SK-N-SH (cell line): ENCODE data around the gene ABHD17C. TPM values are rescaled to one million over a fixed set of nuclear protein-coding genes. Genes with fewer than 3 reads are reported as not detected.

Experiments used
- CTCF ChIA-PET: fragments of 300-600, 350-600 bp; formaldehyde crosslinking; extraction: SDS; loops from one replicate; lab custom pipeline; 2021; lab: Yijun Ruan, JAX
- POLR2A ChIA-PET: fragments of 350-600 bp; sonication (Branson Sonifier 250); formaldehyde crosslinking; extraction: SDS; loops from one replicate; lab custom pipeline; 2020; ENCODE audit warnings: antibody characterized with exemption, inconsistent platforms; lab: Yijun Ruan, JAX
- DNase-seq: peaks from one replicate; pipeline ENCODE4 v3.0.0; 2012
- H2AFZ ChIP-seq: fragments of 200-600 bp; sonication (generic); 2 replicates; pipeline ENCODE4 v1.8.1; 2016; ENCODE audit warnings: antibody characterized with exemption, mild to moderate bottlenecking, low read depth
- H3F3A ChIP-seq: fragments of 200-600 bp; sonication (generic); replicated peaks from 2 replicates; pipeline ENCODE3; 2016; ENCODE audit warnings: antibody characterized with exemption, mild to moderate bottlenecking; ENCODE audit not compliant: insufficient read depth
- H3K27ac ChIP-seq, 2 experiments: fragments of 200-500 bp in 1 of 2; fragments of 200-600 bp in 1 of 2; sonication (Bioruptor generic) in 1 of 2; sonication (generic), shearing (Covaris generic) in 1 of 2; 2 replicates each; pipeline versions ENCODE4 v1.5.1 to v1.6.1; 2014 to 2016; ENCODE audit warnings: low read depth in 2 of 2, inconsistent platforms in 1 of 2, low read length in 1 of 2, mild to moderate bottlenecking in 1 of 2, mixed read lengths in 1 of 2
- H3K27me3 ChIP-seq: fragments of 200-600 bp; sonication (generic), shearing (Covaris generic); 2 replicates; pipeline ENCODE4 v1.6.1; 2016; ENCODE audit warnings: mixed run types; ENCODE audit not compliant: insufficient read depth
- H3K36me3 ChIP-seq, 2 experiments: fragments of 200-500 bp in 1 of 2; fragments of 200-600 bp in 1 of 2; sonication (Bioruptor generic) in 1 of 2; sonication (generic) in 1 of 2; replicated peaks in 1 of 2; 2 replicates each; pipeline versions ENCODE3 to v1.5.1; 2014 to 2016; ENCODE audit warnings: low read length in 1 of 2, mild to moderate bottlenecking in 1 of 2; ENCODE audit not compliant: insufficient read depth in 2 of 2, control insufficient read depth in 1 of 2
- H3K4me1 ChIP-seq, 2 experiments: fragments of 200-500 bp in 1 of 2; fragments of 200-600 bp in 1 of 2; sonication (Bioruptor generic) in 1 of 2; sonication (generic), shearing (Covaris generic) in 1 of 2; 2 replicates each; pipeline versions ENCODE4 v1.5.1 to v1.6.1; 2014 to 2016; ENCODE audit warnings: low read depth in 1 of 2, low read length in 1 of 2, mixed run types in 1 of 2; ENCODE audit not compliant: insufficient read depth in 2 of 2, control insufficient read depth in 1 of 2
- H3K4me2 ChIP-seq: fragments of 200-600 bp; sonication (generic), shearing (Covaris generic); 2 replicates; pipeline ENCODE4 v1.6.1; 2017; ENCODE audit warnings: mixed run types
- H3K4me3 ChIP-seq, 2 experiments: fragments of 200-500 bp in 1 of 2; fragments of 200-600 bp in 1 of 2; sonication (Bioruptor generic) in 1 of 2; sonication (generic), shearing (Covaris generic) in 1 of 2; 2 replicates each; pipeline versions ENCODE4 v1.5.1 to v1.8.1; 2014 to 2016; ENCODE audit warnings: low read depth in 2 of 2, inconsistent platforms in 1 of 2, low read length in 1 of 2, mild to moderate bottlenecking in 1 of 2, mixed read lengths in 1 of 2, moderate library complexity in 1 of 2
- H3K79me2 ChIP-seq: fragments of 200-600 bp; sonication (generic); 2 replicates; pipeline ENCODE4 v1.8.1; 2017; ENCODE audit warnings: mild to moderate bottlenecking; ENCODE audit not compliant: insufficient read depth
- H3K9ac ChIP-seq: fragments of 200-600 bp; sonication (generic); 2 replicates; pipeline ENCODE4 v1.6.1; 2017; ENCODE audit warnings: mixed run types
- H3K9me2 ChIP-seq: fragments of 200-600 bp; sonication (generic); 2 replicates; pipeline ENCODE4 v1.6.1; 2017; ENCODE audit warnings: mixed run types
- H3K9me3 ChIP-seq: fragments of 200-600 bp; sonication (generic); 2 replicates; pipeline ENCODE4 v1.6.1; 2017; ENCODE audit warnings: mixed run types, mild to moderate bottlenecking, moderate library complexity
- H4K20me1 ChIP-seq: fragments of 200-600 bp; sonication (generic); 2 replicates; pipeline ENCODE4 v1.6.1; 2017; ENCODE audit warnings: mild to moderate bottlenecking, mixed run types; ENCODE audit not compliant: insufficient read depth
- ELF1 ChIP-seq: IDR thresholded peaks from 2 replicates; pipeline ENCODE4 v1.4.0; 2012
- FOSL2 ChIP-seq: IDR thresholded peaks from 2 replicates; pipeline ENCODE4 v1.4.0; 2012; ENCODE audit warnings: low read depth, mild to moderate bottlenecking, moderate library complexity, borderline replicate concordance
- FOXM1 ChIP-seq: IDR thresholded peaks from 2 replicates; pipeline ENCODE4 v1.4.0; 2012; ENCODE audit warnings: low read depth, mild to moderate bottlenecking
- GABPA ChIP-seq: IDR thresholded peaks from 2 replicates; pipeline ENCODE4 v1.4.0; 2012; ENCODE audit warnings: low read depth, mild to moderate bottlenecking
- GATA2 ChIP-seq: sonication (generic); formaldehyde crosslinking; IDR thresholded peaks from 2 replicates; pipeline ENCODE4 v1.5.0; 2020; ENCODE audit warnings: mild to moderate bottlenecking, missing genetic modification reagents
- JUND ChIP-seq: IDR thresholded peaks from 2 replicates; pipeline ENCODE4 v1.4.0; 2012
- MEF2A ChIP-seq: IDR thresholded peaks from 2 replicates; pipeline ENCODE4 v1.4.0; 2012; ENCODE audit warnings: low read depth, borderline replicate concordance
- NFIC ChIP-seq: IDR thresholded peaks from 2 replicates; pipeline ENCODE4 v1.4.0; 2012; ENCODE audit warnings: borderline replicate concordance
- NRF1 ChIP-seq: IDR thresholded peaks from 2 replicates; pipeline ENCODE4 v1.6.1; 2012; ENCODE audit warnings: low read depth, mild to moderate bottlenecking, low read length
- RCOR1 ChIP-seq: fragments of 150-350 bp; IDR thresholded peaks from 2 replicates; pipeline ENCODE4 v1.6.1; 2017; ENCODE audit warnings: antibody characterized with exemption, low read length
- RFX5 ChIP-seq: IDR thresholded peaks from 2 replicates; pipeline ENCODE4 v1.6.1; 2012; ENCODE audit warnings: mild to moderate bottlenecking, improper control_type of control experiment, low read length
- SIN3A ChIP-seq: IDR thresholded peaks from 2 replicates; pipeline ENCODE4 v1.6.1; 2012; ENCODE audit warnings: low read depth, mild to moderate bottlenecking, low read length, moderate library complexity, borderline replicate concordance
- TAF1 ChIP-seq: IDR thresholded peaks from 2 replicates; pipeline ENCODE4 v1.6.1; 2012; ENCODE audit warnings: low read depth, mild to moderate bottlenecking, low read length, moderate library complexity, borderline replicate concordance
- TCF12 ChIP-seq: IDR thresholded peaks from 2 replicates; pipeline ENCODE4 v1.4.0; 2012
- ZBTB33 ChIP-seq: IDR thresholded peaks from 2 replicates; pipeline ENCODE4 v1.4.0; 2012; ENCODE audit warnings: low read depth, borderline replicate concordance
- WGBS: methylation state at CpG from one replicate; pipeline ENCODE4 v1.1.6; 2017; ENCODE audit warnings: low lambda C conversion rate; 5-methylcytosine and 5-hydroxymethylcytosine counted together
- polyA plus RNA-seq, 3 experiments: library from polyadenylated mRNA; depleted of rRNA; stranded (reverse); fragments of >200 nt; gene quantifications; 2 replicates each; pipeline ENCODE4 v1.2.3, GENCODE V29; 2012
- TF ChIP-seq, protein P1 (sequence below): fragments of 200-600 bp; sonication (generic); IDR thresholded peaks from 2 replicates; pipeline ENCODE4 v1.6.1; 2017; ENCODE audit warnings: antibody characterized with exemption, mild to moderate bottlenecking, moderate library complexity
- TF ChIP-seq, protein P2 (sequence below): IDR thresholded peaks from 2 replicates; pipeline ENCODE4 v1.4.0; 2012; ENCODE audit warnings: low read depth
- TF ChIP-seq, protein P3 (sequence below): IDR thresholded peaks from 2 replicates; pipeline ENCODE4; 2012
- TF ChIP-seq, protein P4 (sequence below): IDR thresholded peaks from 2 replicates; pipeline ENCODE4 v1.6.1; 2012; ENCODE audit warnings: mild to moderate bottlenecking, low read depth, low read length, moderate library complexity

Gene ABHD17C
- polyA plus RNA-seq, 1 of the 3 experiments (the other 2 are of a cell fraction), result 11.7 TPM

GRCh38 chr15:80785811-80786354, 90.8 kb downstream of the ABHD17C start:
- ChIA-PET POLR2A (no interaction called here), CTCF (interaction anchor here (1.1 to 4.5 kb wide), 5 partner anchors 9 to 330 kb away, joined by 3 to 19 read pairs (median 13); no protein-coding TSS in a partner anchor)
- DNase-seq, result no peak
- TF ChIP-seq ELF1 (no peak), NRF1 (no peak), MEF2A (no peak), FOSL2 (no peak), RCOR1 (no peak), GABPA (no peak), RFX5 (no peak), FOXM1 (no peak), NFIC (no peak), TAF1 (no peak), ZBTB33 (no peak), GATA2 (CRISPR knock-in tag) (no peak), SIN3A (no peak), JUND (no peak), TCF12 (no peak)
- TF ChIP-seq, protein P1, sequence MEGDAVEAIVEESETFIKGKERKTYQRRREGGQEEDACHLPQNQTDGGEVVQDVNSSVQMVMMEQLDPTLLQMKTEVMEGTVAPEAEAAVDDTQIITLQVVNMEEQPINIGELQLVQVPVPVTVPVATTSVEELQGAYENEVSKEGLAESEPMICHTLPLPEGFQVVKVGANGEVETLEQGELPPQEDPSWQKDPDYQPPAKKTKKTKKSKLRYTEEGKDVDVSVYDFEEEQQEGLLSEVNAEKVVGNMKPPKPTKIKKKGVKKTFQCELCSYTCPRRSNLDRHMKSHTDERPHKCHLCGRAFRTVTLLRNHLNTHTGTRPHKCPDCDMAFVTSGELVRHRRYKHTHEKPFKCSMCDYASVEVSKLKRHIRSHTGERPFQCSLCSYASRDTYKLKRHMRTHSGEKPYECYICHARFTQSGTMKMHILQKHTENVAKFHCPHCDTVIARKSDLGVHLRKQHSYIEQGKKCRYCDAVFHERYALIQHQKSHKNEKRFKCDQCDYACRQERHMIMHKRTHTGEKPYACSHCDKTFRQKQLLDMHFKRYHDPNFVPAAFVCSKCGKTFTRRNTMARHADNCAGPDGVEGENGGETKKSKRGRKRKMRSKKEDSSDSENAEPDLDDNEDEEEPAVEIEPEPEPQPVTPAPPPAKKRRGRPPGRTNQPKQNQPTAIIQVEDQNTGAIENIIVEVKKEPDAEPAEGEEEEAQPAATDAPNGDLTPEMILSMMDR, result no peak
- TF ChIP-seq, protein P2, sequence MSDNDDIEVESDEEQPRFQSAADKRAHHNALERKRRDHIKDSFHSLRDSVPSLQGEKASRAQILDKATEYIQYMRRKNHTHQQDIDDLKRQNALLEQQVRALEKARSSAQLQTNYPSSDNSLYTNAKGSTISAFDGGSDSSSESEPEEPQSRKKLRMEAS, result no peak
- TF ChIP-seq, protein P3, sequence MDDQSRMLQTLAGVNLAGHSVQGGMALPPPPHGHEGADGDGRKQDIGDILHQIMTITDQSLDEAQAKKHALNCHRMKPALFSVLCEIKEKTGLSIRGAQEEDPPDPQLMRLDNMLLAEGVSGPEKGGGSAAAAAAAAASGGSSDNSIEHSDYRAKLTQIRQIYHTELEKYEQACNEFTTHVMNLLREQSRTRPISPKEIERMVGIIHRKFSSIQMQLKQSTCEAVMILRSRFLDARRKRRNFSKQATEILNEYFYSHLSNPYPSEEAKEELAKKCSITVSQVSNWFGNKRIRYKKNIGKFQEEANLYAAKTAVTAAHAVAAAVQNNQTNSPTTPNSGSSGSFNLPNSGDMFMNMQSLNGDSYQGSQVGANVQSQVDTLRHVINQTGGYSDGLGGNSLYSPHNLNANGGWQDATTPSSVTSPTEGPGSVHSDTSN, result no peak
- TF ChIP-seq, protein P4, sequence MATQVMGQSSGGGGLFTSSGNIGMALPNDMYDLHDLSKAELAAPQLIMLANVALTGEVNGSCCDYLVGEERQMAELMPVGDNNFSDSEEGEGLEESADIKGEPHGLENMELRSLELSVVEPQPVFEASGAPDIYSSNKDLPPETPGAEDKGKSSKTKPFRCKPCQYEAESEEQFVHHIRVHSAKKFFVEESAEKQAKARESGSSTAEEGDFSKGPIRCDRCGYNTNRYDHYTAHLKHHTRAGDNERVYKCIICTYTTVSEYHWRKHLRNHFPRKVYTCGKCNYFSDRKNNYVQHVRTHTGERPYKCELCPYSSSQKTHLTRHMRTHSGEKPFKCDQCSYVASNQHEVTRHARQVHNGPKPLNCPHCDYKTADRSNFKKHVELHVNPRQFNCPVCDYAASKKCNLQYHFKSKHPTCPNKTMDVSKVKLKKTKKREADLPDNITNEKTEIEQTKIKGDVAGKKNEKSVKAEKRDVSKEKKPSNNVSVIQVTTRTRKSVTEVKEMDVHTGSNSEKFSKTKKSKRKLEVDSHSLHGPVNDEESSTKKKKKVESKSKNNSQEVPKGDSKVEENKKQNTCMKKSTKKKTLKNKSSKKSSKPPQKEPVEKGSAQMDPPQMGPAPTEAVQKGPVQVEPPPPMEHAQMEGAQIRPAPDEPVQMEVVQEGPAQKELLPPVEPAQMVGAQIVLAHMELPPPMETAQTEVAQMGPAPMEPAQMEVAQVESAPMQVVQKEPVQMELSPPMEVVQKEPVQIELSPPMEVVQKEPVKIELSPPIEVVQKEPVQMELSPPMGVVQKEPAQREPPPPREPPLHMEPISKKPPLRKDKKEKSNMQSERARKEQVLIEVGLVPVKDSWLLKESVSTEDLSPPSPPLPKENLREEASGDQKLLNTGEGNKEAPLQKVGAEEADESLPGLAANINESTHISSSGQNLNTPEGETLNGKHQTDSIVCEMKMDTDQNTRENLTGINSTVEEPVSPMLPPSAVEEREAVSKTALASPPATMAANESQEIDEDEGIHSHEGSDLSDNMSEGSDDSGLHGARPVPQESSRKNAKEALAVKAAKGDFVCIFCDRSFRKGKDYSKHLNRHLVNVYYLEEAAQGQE, result no peak
- no peaks in the 10 kb centered on the region for H3K9me2 ChIP-seq
- H2AFZ ChIP-seq, result no peak overlapping the region
- no peaks in the 10 kb centered on the region for H3K27me3 ChIP-seq
- H3K9me3 ChIP-seq, result no peaks in the 10 kb centered on the region
- no peak overlapping the region for H3K4me2 ChIP-seq
- no peak overlapping the region for H3K4me3 ChIP-seq
- no peak overlapping the region for H3K27ac ChIP-seq
- no peaks in the 10 kb centered on the region for H3K79me2 ChIP-seq
- H3K9ac ChIP-seq, result no peak overlapping the region
- H3K4me1 ChIP-seq, result peaks cover 0 to under 1% of the 10 kb centered on the region in 2 experiments; a peak in 1 of 4 replicates
- no peaks in the 10 kb centered on the region for H4K20me1 ChIP-seq
- 87% methylated on average over 5 of the region's 5 CpGs for WGBS
- H3F3A ChIP-seq, result no peaks in the 10 kb centered on the region
- peaks cover 0 to 16% of the 10 kb centered on the region in 2 experiments for H3K36me3 ChIP-seq
